ENCODE results near the gene GAST.

GRCh38 chr17:41760878-41761277 lies 48.7 kb downstream of the GAST start:
- TF ChIP-seq POLR2A (IDR thresholded peaks at IDR 0.05) = no peak
- TF ChIP-seq, protein P1, sequence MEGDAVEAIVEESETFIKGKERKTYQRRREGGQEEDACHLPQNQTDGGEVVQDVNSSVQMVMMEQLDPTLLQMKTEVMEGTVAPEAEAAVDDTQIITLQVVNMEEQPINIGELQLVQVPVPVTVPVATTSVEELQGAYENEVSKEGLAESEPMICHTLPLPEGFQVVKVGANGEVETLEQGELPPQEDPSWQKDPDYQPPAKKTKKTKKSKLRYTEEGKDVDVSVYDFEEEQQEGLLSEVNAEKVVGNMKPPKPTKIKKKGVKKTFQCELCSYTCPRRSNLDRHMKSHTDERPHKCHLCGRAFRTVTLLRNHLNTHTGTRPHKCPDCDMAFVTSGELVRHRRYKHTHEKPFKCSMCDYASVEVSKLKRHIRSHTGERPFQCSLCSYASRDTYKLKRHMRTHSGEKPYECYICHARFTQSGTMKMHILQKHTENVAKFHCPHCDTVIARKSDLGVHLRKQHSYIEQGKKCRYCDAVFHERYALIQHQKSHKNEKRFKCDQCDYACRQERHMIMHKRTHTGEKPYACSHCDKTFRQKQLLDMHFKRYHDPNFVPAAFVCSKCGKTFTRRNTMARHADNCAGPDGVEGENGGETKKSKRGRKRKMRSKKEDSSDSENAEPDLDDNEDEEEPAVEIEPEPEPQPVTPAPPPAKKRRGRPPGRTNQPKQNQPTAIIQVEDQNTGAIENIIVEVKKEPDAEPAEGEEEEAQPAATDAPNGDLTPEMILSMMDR (IDR thresholded peaks at IDR 0.05) = no peak
